ENCODE results near the gene ABCC6.
A peak's percentile ranks its signal among the peaks of the same experiment; 100 is the strongest.
"Not testable (repeated sequence)": the region's sequence is repeated elsewhere in the genome, so short reads cannot be mapped to it uniquely, and the experiment has no call there.

Gene ABCC6

GRCh38 chr16:16163109-16163508, 60.2 kb downstream of the ABCC6 start:
- no peak overlapping the region for H2BK15ac ChIP-seq (replicated peaks; ENCODE audit: low read depth)
- no peak overlapping the region for H3K56ac ChIP-seq (ENCODE audit: low read length)
- H3K18ac ChIP-seq (ENCODE audit: low read length) = no peak overlapping the region
- H2AK5ac ChIP-seq (ENCODE audit: low read length) = no peak overlapping the region
- WGBS (ENCODE audit: extremely low coverage, insufficient coverage, low lambda C conversion rate) = no CpG with 5 or more reads among the region's 4 CpGs
- no peaks in the 10 kb centered on the region for H3K79me2 ChIP-seq (ENCODE audit: control insufficient read depth, insufficient read depth, low read length)
- no peaks in the 10 kb centered on the region for H3K27me3 ChIP-seq (ENCODE audit: insufficient read depth, low read length, poor library complexity)
- no peak overlapping the region for H4K8ac ChIP-seq (ENCODE audit: low read depth, low read length)
- no peak overlapping the region for H3K4me3 ChIP-seq (ENCODE audit: low read length)
- no peak for DNase-seq
- no peak overlapping the region for H2BK120ac ChIP-seq (ENCODE audit: low read depth, low read length)
- H3K4me2 ChIP-seq (ENCODE audit: low read length) = no peak overlapping the region
- no peaks in the 10 kb centered on the region for H3K4me1 ChIP-seq (ENCODE audit: control insufficient read depth, low read depth, low read length)
- no peak overlapping the region for H3K27ac ChIP-seq (ENCODE audit: low read depth, low read length)
- no peaks in the 10 kb centered on the region for H3K36me3 ChIP-seq (ENCODE audit: control insufficient read depth, insufficient read depth, low read length)
- no peak overlapping the region for H4K5ac ChIP-seq (ENCODE audit: low read length)
- H3K23ac ChIP-seq (ENCODE audit: low read length) = no peak overlapping the region
- H3K9ac ChIP-seq (ENCODE audit: low read length) = no peak overlapping the region
- no peaks in the 10 kb centered on the region for H3K79me1 ChIP-seq (ENCODE audit: low read length)
- H2BK5ac ChIP-seq (ENCODE audit: low read length) = no peak overlapping the region
- H3K4ac ChIP-seq (ENCODE audit: low read depth, low read length) = no peak overlapping the region

GRCh38 chr16:16162591-16162990, 60.7 kb downstream of the ABCC6 start:
- no peak overlapping the region for H4K5ac ChIP-seq (ENCODE audit: low read length)
- H3K23ac ChIP-seq (ENCODE audit: low read length) = no peak overlapping the region
- H3K79me1 ChIP-seq (ENCODE audit: low read length) = no peaks in the 10 kb centered on the region
- H3K18ac ChIP-seq (ENCODE audit: low read length) = no peak overlapping the region
- H2BK5ac ChIP-seq (ENCODE audit: low read length) = no peak overlapping the region
- no peak overlapping the region for H2AK5ac ChIP-seq (ENCODE audit: low read length)
- H3K9ac ChIP-seq (ENCODE audit: low read length) = no peak overlapping the region
- no peaks in the 10 kb centered on the region for H3K36me3 ChIP-seq (ENCODE audit: control insufficient read depth, insufficient read depth, low read length)
- no peak overlapping the region for H3K4me3 ChIP-seq (ENCODE audit: low read length)
- H3K79me2 ChIP-seq (ENCODE audit: control insufficient read depth, insufficient read depth, low read length) = no peaks in the 10 kb centered on the region
- H3K4ac ChIP-seq (ENCODE audit: low read depth, low read length) = no peak overlapping the region
- no peak overlapping the region for H2BK15ac ChIP-seq (replicated peaks; ENCODE audit: low read depth)
- H3K4me1 ChIP-seq (ENCODE audit: control insufficient read depth, low read depth, low read length) = no peaks in the 10 kb centered on the region
- H3K27ac ChIP-seq (ENCODE audit: low read depth, low read length) = no peak overlapping the region
- H4K8ac ChIP-seq (ENCODE audit: low read depth, low read length) = no peak overlapping the region
- no peaks in the 10 kb centered on the region for H3K27me3 ChIP-seq (ENCODE audit: insufficient read depth, low read length, poor library complexity)
- no CpG with 5 or more reads among the region's 3 CpGs for WGBS (ENCODE audit: extremely low coverage, insufficient coverage, low lambda C conversion rate)
- H3K56ac ChIP-seq (ENCODE audit: low read length) = no peak overlapping the region
- no peak for DNase-seq
- no peak overlapping the region for H2BK120ac ChIP-seq (ENCODE audit: low read depth, low read length)
- H3K4me2 ChIP-seq (ENCODE audit: low read length) = no peak overlapping the region

GRCh38 chr16:16161840-16162239, 61.5 kb downstream of the ABCC6 start:
- not testable (repeated sequence) for DNase-seq; H3K27me3 ChIP-seq (ENCODE audit: insufficient read depth, low read length, poor library complexity); H2BK15ac ChIP-seq (replicated peaks; ENCODE audit: low read depth); H2BK120ac ChIP-seq (ENCODE audit: low read depth, low read length); H3K23ac ChIP-seq (ENCODE audit: low read length); H4K8ac ChIP-seq (ENCODE audit: low read depth, low read length); H4K5ac ChIP-seq (ENCODE audit: low read length); H3K4me3 ChIP-seq (ENCODE audit: low read length); H3K4me1 ChIP-seq (ENCODE audit: control insufficient read depth, low read depth, low read length); H3K4ac ChIP-seq (ENCODE audit: low read depth, low read length); H3K18ac ChIP-seq (ENCODE audit: low read length); H3K9ac ChIP-seq (ENCODE audit: low read length); H2BK5ac ChIP-seq (ENCODE audit: low read length); H3K56ac ChIP-seq (ENCODE audit: low read length); H3K36me3 ChIP-seq (ENCODE audit: control insufficient read depth, insufficient read depth, low read length); H3K79me2 ChIP-seq (ENCODE audit: control insufficient read depth, insufficient read depth, low read length); H3K27ac ChIP-seq (ENCODE audit: low read depth, low read length); H3K4me2 ChIP-seq (ENCODE audit: low read length); H2AK5ac ChIP-seq (ENCODE audit: low read length); H3K79me1 ChIP-seq (ENCODE audit: low read length)
- no CpG with 5 or more reads among the region's 5 CpGs for WGBS (ENCODE audit: extremely low coverage, insufficient coverage, low lambda C conversion rate)

DNA sequence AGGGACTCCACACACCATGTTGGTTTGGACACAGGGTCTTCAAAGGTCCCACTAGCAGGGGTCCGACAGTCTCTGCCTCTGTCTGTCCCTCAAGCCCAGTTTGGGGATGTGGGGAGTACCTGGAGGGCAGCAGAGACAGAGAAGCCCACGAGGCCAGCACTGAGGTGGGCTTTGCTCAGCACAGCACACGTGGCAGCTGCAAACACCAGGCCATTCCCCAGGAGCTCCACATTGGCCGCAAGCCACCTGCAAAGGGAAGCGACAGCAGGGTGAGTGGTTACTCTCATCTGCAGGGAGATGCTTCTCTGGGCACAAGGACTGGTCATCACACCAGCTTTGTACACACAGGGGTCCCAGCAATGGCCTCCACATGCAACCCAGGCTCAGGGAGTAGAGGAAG, 62.0 kb downstream of the ABCC6 start:
- no peak overlapping the region for H3K4me3 ChIP-seq (ENCODE audit: low read length)
- no peak overlapping the region for H2AK5ac ChIP-seq (ENCODE audit: low read length)
- no peak for DNase-seq
- H3K27me3 ChIP-seq (ENCODE audit: insufficient read depth, low read length, poor library complexity) = no peaks in the 10 kb centered on the region
- H4K8ac ChIP-seq (ENCODE audit: low read depth, low read length) = no peak overlapping the region
- no peak overlapping the region for H4K5ac ChIP-seq (ENCODE audit: low read length)
- H3K4me2 ChIP-seq (ENCODE audit: low read length) = no peak overlapping the region
- WGBS (ENCODE audit: extremely low coverage, insufficient coverage, low lambda C conversion rate) = no CpG with 5 or more reads among the region's 5 CpGs
- no peaks in the 10 kb centered on the region for H3K79me2 ChIP-seq (ENCODE audit: control insufficient read depth, insufficient read depth, low read length)
- H3K9ac ChIP-seq (ENCODE audit: low read length) = no peak overlapping the region
- H3K36me3 ChIP-seq (ENCODE audit: control insufficient read depth, insufficient read depth, low read length) = no peaks in the 10 kb centered on the region
- H3K18ac ChIP-seq (ENCODE audit: low read length) = no peak overlapping the region
- no peak overlapping the region for H3K27ac ChIP-seq (ENCODE audit: low read depth, low read length)
- no peak overlapping the region for H3K56ac ChIP-seq (ENCODE audit: low read length)
- no peak overlapping the region for H3K23ac ChIP-seq (ENCODE audit: low read length)
- no peak overlapping the region for H2BK5ac ChIP-seq (ENCODE audit: low read length)
- H2BK120ac ChIP-seq (ENCODE audit: low read depth, low read length) = no peak overlapping the region
- no peaks in the 10 kb centered on the region for H3K79me1 ChIP-seq (ENCODE audit: low read length)
- no peak overlapping the region for H3K4ac ChIP-seq (ENCODE audit: low read depth, low read length)
- H3K4me1 ChIP-seq (ENCODE audit: control insufficient read depth, low read depth, low read length) = no peaks in the 10 kb centered on the region
- H2BK15ac ChIP-seq (replicated peaks; ENCODE audit: low read depth) = no peak overlapping the region

DNA sequence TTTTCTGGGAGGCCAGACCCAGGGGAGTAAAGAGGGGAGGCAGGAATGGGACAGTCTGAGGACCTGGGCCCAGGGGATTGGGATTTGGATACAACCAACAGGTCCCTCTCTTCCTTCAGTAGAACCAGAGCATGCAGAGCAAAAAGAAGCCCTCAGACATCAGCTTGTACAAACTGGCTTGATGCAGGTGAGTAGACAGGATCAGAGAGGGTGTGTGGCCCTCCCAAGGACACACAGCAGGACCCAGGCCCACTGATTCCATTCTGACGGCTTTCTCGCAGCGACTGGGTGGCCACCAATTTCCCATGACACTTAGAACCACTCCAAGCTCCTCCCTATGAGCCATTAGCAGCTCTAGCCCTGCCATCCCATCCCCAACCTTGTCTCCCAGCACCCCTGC, 63.6 kb downstream of the ABCC6 start:
- no CpG with 5 or more reads among the region's 3 CpGs for WGBS (ENCODE audit: extremely low coverage, insufficient coverage, low lambda C conversion rate)

GRCh38 chr16:16158741-16159374, 64.4 kb downstream of the ABCC6 start:
- no CpG with 5 or more reads among the region's 3 CpGs for WGBS (ENCODE audit: extremely low coverage, insufficient coverage, low lambda C conversion rate)
- no peak overlapping the region for H4K8ac ChIP-seq (ENCODE audit: low read depth, low read length)
- peak; percentile 27 for DNase-seq

More for the DNA sequence above, 63.6 kb downstream of the ABCC6 start:
- Histone ChIP-seq H3K79me2 (ENCODE audit: control insufficient read depth, insufficient read depth, low read length) (no peaks in the 10 kb centered on the region), H3K27me3 (ENCODE audit: insufficient read depth, low read length, poor library complexity) (no peaks in the 10 kb centered on the region), H3K18ac (ENCODE audit: low read length) (no peak overlapping the region), H2AK5ac (ENCODE audit: low read length) (no peak overlapping the region), H3K23ac (ENCODE audit: low read length) (no peak overlapping the region), H3K4ac (ENCODE audit: low read depth, low read length) (no peak overlapping the region), H3K4me2 (ENCODE audit: low read length) (no peak overlapping the region), H3K27ac (ENCODE audit: low read depth, low read length) (no peak overlapping the region), H3K36me3 (ENCODE audit: control insufficient read depth, insufficient read depth, low read length) (no peaks in the 10 kb centered on the region), H4K8ac (ENCODE audit: low read depth, low read length) (no peak overlapping the region), H3K79me1 (ENCODE audit: low read length) (no peaks in the 10 kb centered on the region), H3K9ac (ENCODE audit: low read length) (no peak overlapping the region), H2BK15ac (replicated peaks; ENCODE audit: low read depth) (no peak overlapping the region), H4K5ac (ENCODE audit: low read length) (no peak overlapping the region), H3K4me1 (ENCODE audit: control insufficient read depth, low read depth, low read length) (no peaks in the 10 kb centered on the region), H2BK5ac (ENCODE audit: low read length) (no peak overlapping the region), H3K4me3 (ENCODE audit: low read length) (no peak overlapping the region), H2BK120ac (ENCODE audit: low read depth, low read length) (no peak overlapping the region), H3K56ac (ENCODE audit: low read length) (no peak overlapping the region)
- DNase-seq = no peak

More at GRCh38 chr16:16158741-16159374, 64.4 kb downstream of the ABCC6 start:
- no peak overlapping the region for H3K4me3 ChIP-seq (ENCODE audit: low read length)
- H2BK15ac ChIP-seq (replicated peaks; ENCODE audit: low read depth) = no peak overlapping the region
- no peak overlapping the region for H3K4ac ChIP-seq (ENCODE audit: low read depth, low read length)
- H2AK5ac ChIP-seq (ENCODE audit: low read length) = no peak overlapping the region
- H2BK120ac ChIP-seq (ENCODE audit: low read depth, low read length) = no peak overlapping the region
- no peak overlapping the region for H3K23ac ChIP-seq (ENCODE audit: low read length)
- no peak overlapping the region for H3K4me2 ChIP-seq (ENCODE audit: low read length)
- no peak overlapping the region for H4K5ac ChIP-seq (ENCODE audit: low read length)
- H3K18ac ChIP-seq (ENCODE audit: low read length) = no peak overlapping the region
- H3K79me1 ChIP-seq (ENCODE audit: low read length) = no peaks in the 10 kb centered on the region
- H3K4me1 ChIP-seq (ENCODE audit: control insufficient read depth, low read depth, low read length) = no peaks in the 10 kb centered on the region
- no peaks in the 10 kb centered on the region for H3K36me3 ChIP-seq (ENCODE audit: control insufficient read depth, insufficient read depth, low read length)
- H3K9ac ChIP-seq (ENCODE audit: low read length) = no peak overlapping the region
- no peaks in the 10 kb centered on the region for H3K79me2 ChIP-seq (ENCODE audit: control insufficient read depth, insufficient read depth, low read length)
- H3K27me3 ChIP-seq (ENCODE audit: insufficient read depth, low read length, poor library complexity) = no peaks in the 10 kb centered on the region
- H2BK5ac ChIP-seq (ENCODE audit: low read length) = no peak overlapping the region
- no peak overlapping the region for H3K56ac ChIP-seq (ENCODE audit: low read length)
- H3K27ac ChIP-seq (ENCODE audit: low read depth, low read length) = no peak overlapping the region
